Activated CD4-positive, CD25-positive, alpha-beta regulatory T cell treated with anti-CD3 and anti-CD28 coated beads, Interleukin-2, amount 50 U/mL, for 72 hours (primary cell): ENCODE measurements around the gene AADACL4.

ENCODE experiments used
- DNase-seq: peaks from one replicate; pipeline ENCODE4 v3.0.0; 2021

Gene AADACL4

GRCh38 chr1:12643785-12644184 lies at the start of gene AADACL4:
TSS of gene AADACL4 (plus strand) at chr1:12644085. CDS start at chr1:12644547, 462 bp downstream.
- no peak for DNase-seq

GRCh38 chr1:12594490-12594889 lies 49.4 kb upstream of the AADACL4 start:
- DNase-seq: no peak

GRCh38 chr1:12594966-12595756 lies 48.7 kb upstream of the AADACL4 start:
- DNase-seq: peak; percentile 36

GRCh38 chr1:12595757-12596006 lies 48.2 kb upstream of the AADACL4 start:
- DNase-seq: no peak

- DNase-seq: peak; percentile 38
Observed at GRCh38 chr1:12596007-12596821, 47.7 kb upstream of the AADACL4 start.

- DNase-seq: no peak
Observed at GRCh38 chr1:12597792-12598191, 46.1 kb upstream of the AADACL4 start.

GRCh38 chr1:12598974-12599373 lies 44.9 kb upstream of the AADACL4 start:
- no peak for DNase-seq

- no peak for DNase-seq
Observed at GRCh38 chr1:12599657-12600056, 44.2 kb upstream of the AADACL4 start.

- DNase-seq: no peak
Observed at GRCh38 chr1:12600335-12600734, 43.5 kb upstream of the AADACL4 start.

GRCh38 chr1:12600880-12601633 lies 42.8 kb upstream of the AADACL4 start:
- peak; percentile 40 for DNase-seq

GRCh38 chr1:12601700-12602658 lies 41.9 kb upstream of the AADACL4 start:
- no peak for DNase-seq

- DNase-seq: no peak
Observed at GRCh38 chr1:12602659-12603024, 41.2 kb upstream of the AADACL4 start.

- no peak for DNase-seq
Observed at GRCh38 chr1:12603224-12603623, 40.7 kb upstream of the AADACL4 start.

GRCh38 chr1:12604114-12604874 lies 39.6 kb upstream of the AADACL4 start:
- DNase-seq: peak; percentile 36

- DNase-seq: no peak
Observed at GRCh38 chr1:12604986-12605385, 38.9 kb upstream of the AADACL4 start.

- DNase-seq: no peak
Observed at GRCh38 chr1:12607263-12607662, 36.6 kb upstream of the AADACL4 start.

- DNase-seq: no peak
Observed at GRCh38 chr1:12608311-12608957, 35.5 kb upstream of the AADACL4 start.

- DNase-seq: no peak
Observed at GRCh38 chr1:12609469-12610003, 34.3 kb upstream of the AADACL4 start.

- DNase-seq: no peak
Observed at GRCh38 chr1:12610305-12610935, 33.5 kb upstream of the AADACL4 start.

GRCh38 chr1:12610941-12611340 lies 32.9 kb upstream of the AADACL4 start:
- DNase-seq: no peak
